Measurements from ENCODE around the gene RAB1A.

GRCh38 chr2:65081232-65081685 lies 48.6 kb downstream of the RAB1A start:
- TF ChIP-seq CTCF (optimal IDR thresholded peaks at IDR 0.05 in 1 of 3, IDR thresholded peaks at IDR 0.05 in 1 of 3, conservative IDR thresholded peaks at IDR 0.05 in 1 of 3; ENCODE audit: extremely low read depth in 1 of 3, insufficient read depth in 2 of 3, low read length in 3 of 3) (no peak), EZH2 (IDR thresholded peaks at IDR 0.05; ENCODE audit: low read length) (no peak)
